HG03469 (cell line): ENCODE data around the gene GTF2A2.
A peak's percentile ranks its signal among the peaks of the same experiment; 100 is the strongest.
"Not testable (repeated sequence)": the region's sequence is repeated elsewhere in the genome, so short reads cannot be mapped to it uniquely, and the experiment has no call there.

Experiments
- ATAC-seq: cut with Tn5 transposase; IDR thresholded peaks from one replicate; pipeline ENCODE4 v1.9.1; 2021; ENCODE audit warnings: mild to moderate bottlenecking, moderate library complexity, moderate number of reproducible peaks; ENCODE audit not compliant: unreplicated experiment

Gene GTF2A2

GRCh38 chr15:59676565-59676964 is 19.2 kb upstream of the GTF2A2 start:
- ATAC-seq = no peak

DNA sequence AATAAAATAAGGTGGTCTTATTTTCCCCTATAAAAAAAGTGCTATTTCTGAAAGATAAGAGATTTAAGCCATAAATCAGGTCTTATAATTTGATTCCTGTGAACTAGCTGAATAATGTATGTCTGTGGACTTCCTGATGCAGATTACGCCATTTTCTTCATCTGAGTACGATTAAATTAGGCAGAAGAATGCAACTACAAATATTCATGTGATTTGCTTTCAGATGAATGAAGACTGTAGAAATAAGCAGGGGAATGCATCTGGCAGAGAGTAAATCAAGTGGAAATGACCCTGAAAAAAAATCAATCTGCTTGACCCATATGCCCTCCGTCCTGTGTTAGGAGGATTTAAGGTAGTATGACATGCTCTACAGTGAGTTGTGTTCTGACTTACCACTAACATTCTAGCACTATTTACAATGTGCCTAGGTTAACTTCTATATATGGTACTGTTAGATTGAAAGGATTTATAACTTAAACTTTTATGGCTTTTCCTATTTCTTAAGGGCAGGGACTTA is 17.1 kb upstream of the GTF2A2 start:
- no peak for ATAC-seq

GRCh38 chr15:59668556-59668955 is 11.2 kb upstream of the GTF2A2 start:
- no peak for ATAC-seq

- ATAC-seq = no peak
Observed at GRCh38 chr15:59662260-59662659, 4.9 kb upstream of the GTF2A2 start.

DNA sequence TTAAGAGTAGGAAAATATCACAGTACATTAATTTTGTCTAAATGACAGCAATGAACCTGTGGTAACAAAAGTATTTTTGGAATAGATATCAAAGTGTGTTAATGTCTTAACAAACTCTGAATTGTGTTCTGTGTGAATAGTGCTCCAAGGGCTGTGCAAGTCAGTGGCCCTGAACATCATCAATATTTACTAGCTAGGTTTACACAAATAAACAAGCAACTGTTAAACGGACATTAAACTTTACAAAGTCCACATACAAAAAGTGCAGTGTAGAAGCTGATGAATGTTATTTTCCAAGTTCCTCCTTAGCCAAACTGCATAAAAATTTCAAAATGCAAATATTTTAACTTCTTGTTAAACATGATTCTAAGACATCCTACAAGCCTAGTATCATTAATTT is 2.1 kb upstream of the GTF2A2 start:
- ATAC-seq = no peak

GRCh38 chr15:59657635-59658125 is 365 bp upstream of the GTF2A2 start:
- ATAC-seq = peak; percentile 5

DNA sequence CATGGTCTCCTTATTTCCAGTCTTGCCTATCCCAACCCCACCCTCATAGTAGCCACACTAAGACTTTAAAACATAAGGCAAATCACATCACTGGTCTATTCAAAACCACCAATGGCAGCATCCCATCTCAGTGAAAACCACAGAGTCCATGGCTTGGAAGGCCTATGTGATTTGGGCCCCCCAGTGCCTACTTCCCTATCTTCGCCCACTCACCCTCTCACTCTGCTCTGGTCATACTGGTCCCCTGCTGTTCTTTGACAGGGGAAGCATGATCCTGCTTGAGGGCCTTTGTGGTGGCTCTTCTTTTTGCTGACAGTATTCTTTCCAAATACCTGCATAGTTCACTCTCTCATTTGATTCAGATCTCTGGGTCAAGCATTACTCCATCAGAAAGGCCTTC is 3.3 kb downstream of the GTF2A2 start:
- no peak for ATAC-seq

DNA sequence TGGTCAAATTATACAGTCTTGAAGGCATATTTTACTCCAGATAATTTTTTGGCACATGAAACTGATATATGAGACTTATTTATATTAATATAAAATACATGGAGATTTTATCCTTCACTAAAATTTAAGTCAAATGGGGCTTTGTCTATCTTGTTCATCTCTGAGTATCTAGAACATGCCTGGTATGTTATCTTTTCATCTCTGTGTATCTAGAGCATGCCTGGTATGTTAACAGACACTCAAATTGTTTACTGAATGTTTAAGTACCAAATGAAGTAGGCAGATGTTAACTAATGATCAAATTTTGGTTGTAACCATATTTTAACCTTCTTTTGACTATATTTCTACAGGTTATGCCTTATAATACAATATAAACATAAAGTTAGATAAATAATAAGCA is 7.7 kb downstream of the GTF2A2 start:
- ATAC-seq = no peak

- ATAC-seq = no peak
Observed at GRCh38 chr15:59647085-59647484, 10.2 kb downstream of the GTF2A2 start.

- ATAC-seq = no peak
Observed at GRCh38 chr15:59646277-59646676, 11.0 kb downstream of the GTF2A2 start.

DNA sequence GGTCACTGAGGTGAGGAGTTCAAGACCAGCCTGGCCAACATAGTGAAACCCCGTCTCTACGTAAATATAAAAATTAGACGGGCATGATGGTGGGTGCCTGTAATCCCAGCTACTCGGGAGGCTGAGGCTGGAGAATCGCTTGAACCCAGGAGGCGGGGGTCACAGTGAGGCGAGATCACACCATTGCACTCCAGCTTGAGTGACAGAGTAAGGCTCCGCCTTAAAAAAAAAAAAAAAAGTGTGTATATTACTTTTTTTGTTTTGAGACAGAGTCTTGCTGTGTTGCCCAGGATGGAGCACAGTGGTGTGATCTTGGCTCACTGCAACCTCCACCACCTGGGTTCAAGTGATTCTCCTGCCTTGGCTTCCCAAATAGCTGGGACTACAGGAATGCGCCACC is 11.5 kb downstream of the GTF2A2 start:
- not testable (repeated sequence) for ATAC-seq

DNA sequence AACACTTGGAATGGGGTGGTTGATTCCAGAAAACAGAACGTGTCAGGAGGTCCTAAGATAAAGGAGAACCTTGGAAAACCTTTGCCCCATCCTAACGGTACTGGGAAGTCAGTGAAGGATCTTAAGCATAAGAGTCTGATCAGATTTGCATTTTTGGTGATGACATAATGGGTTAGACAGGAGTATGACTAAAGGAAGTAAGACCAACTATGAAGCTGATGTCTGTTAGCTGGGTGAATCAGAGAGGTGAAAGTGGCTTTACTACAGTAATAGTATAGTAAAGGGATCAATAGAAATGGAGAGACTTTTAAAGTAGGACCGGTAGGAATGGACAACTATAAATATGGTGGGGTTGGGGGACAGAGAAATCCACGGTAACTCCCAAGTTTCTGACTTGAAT is 12.6 kb downstream of the GTF2A2 start:
- ATAC-seq = no peak

- no peak for ATAC-seq
Observed at GRCh38 chr15:59642351-59642750, 15.0 kb downstream of the GTF2A2 start.

DNA sequence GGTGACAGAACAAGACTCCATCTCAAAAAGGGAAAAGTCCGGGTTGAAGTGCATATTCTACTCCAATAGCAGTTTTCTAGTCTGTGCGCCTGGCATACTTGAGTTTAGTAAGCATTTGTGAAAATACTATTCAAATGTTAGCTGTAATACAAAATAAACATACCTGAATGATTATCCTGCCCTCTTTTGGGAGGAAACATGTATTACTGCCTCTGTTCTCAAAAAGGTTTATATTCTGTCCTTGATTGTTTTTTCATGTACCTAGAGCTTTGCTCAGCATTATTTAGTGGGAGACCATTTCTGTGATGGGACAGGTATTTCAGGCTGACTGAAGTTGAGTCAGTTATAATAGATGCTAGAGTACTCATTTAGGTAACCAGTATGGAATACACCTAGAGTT is 19.8 kb downstream of the GTF2A2 start:
- ATAC-seq = not testable (repeated sequence)

DNA sequence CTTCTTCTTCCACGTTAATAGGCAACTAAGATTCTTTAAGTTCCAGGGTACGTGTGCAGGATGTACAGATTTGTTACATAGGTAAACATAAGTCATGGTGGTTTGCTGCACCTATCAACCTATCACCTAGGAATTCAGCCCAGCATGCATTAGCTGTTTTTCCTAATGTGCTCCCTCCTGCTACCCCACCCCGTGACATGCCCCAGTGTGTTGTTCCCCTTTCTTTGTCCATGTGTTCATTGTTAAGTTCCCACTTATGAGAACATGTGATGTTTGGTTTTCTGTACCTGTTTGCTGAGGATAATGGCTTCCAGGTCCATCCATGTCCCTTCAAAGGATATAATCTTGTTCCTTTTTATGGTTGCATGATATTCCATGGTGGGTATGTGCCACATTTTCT is 21.1 kb downstream of the GTF2A2 start:
- no peak for ATAC-seq

- ATAC-seq = no peak
Observed at GRCh38 chr15:59632714-59633113, 24.6 kb downstream of the GTF2A2 start.

GRCh38 chr15:59622289-59622688 is 35.0 kb downstream of the GTF2A2 start:
- ATAC-seq = peak; percentile 46

DNA sequence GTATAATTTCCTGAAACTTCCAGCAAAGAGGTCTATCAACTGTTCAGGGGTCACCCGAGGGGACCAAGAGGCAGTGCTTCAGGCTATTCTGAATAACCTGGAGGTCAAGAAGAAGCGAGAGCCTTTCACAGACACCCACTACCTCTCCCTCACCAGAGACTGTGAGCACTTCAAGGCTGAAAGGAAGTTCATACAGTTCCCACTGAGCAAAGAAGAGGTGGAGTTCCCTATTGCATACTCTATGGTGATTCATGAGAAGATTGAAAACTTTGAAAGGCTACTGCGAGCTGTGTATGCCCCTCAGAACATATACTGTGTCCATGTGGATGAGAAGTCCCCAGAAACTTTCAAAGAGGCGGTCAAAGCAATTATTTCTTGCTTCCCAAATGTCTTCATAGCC is 38.9 kb downstream of the GTF2A2 start:
- no peak for ATAC-seq

- no peak for ATAC-seq
Observed at GRCh38 chr15:59616379-59616778, 40.9 kb downstream of the GTF2A2 start.

GRCh38 chr15:59615661-59616060 is 41.7 kb downstream of the GTF2A2 start:
- ATAC-seq = no peak

DNA sequence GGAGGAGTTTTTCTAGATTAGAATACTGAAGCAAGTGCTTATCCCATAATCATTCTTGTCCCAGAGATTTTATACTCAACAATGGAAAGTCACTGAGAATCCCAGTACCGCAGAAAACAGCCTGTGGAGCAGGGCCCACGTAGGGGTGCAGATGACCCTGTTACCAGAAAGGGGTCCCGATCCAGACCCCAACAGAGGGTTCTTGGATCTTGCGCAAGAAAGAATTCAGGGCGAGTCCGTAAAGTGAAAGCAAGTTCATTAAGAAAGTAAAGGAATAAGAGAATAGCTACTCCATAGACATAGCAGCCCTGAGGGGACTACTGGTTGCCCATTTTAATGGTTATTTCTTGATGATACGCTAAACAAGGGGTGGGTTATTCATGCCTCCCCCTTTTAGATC is 43.2 kb downstream of the GTF2A2 start:
- ATAC-seq = no peak

- no peak for ATAC-seq
Observed at GRCh38 chr15:59611276-59612260, 45.7 kb downstream of the GTF2A2 start, which contains the start of gene GCNT3. Gene GCNT3, plus strand, starts transcription at chr15:59611783. Its CDS starts 6,456 bp downstream, at chr15:59618239.
